SK-N-SH treated with all-trans-retinoic acid at 6 μM for 48 hours (cell line): ENCODE results near the gene MRPL28.

Source experiments
- ATAC-seq: fragments of 200-7000 bp; cut with Tn5 transposase; 3 replicates; pipeline ENCODE4 v1.9.1; 2020; ENCODE audit warnings: mild to moderate bottlenecking, moderate library complexity
- ARNTL ChIP-seq: fragments of 450-650 bp; formaldehyde crosslinking; IDR thresholded peaks from 2 replicates; pipeline ENCODE4 v1.5.0; 2020; ENCODE audit warnings: low read depth, mild to moderate bottlenecking, moderate library complexity, borderline replicate concordance
- BACH2 ChIP-seq: fragments of 250-450 bp; sonication (Bioruptor Pico); IDR thresholded peaks from 2 replicates; pipeline ENCODE4 v1.9.0; 2021; ENCODE audit warnings: mild to moderate bottlenecking, borderline replicate concordance
- CSDC2 ChIP-seq: fragments of 250-450 bp; sonication (Bioruptor Pico); IDR thresholded peaks from 2 replicates; pipeline ENCODE4 v1.5.0; 2020; ENCODE audit warnings: mild to moderate bottlenecking, moderate library complexity
- CSRNP3 ChIP-seq: fragments of 250-450 bp; sonication (Bioruptor Pico); IDR thresholded peaks from 2 replicates; pipeline ENCODE4 v1.5.1; 2021; ENCODE audit warnings: mild to moderate bottlenecking, moderate library complexity
- ESRRG ChIP-seq: fragments of 250-450 bp; sonication (Bioruptor Pico); IDR thresholded peaks from 2 replicates; pipeline ENCODE4 v1.6.1; 2021; ENCODE audit warnings: mild to moderate bottlenecking
- GLIS3 ChIP-seq: fragments of 250-450 bp; sonication (Bioruptor Pico); IDR thresholded peaks from 2 replicates; pipeline ENCODE4 v1.5.0; 2020; ENCODE audit warnings: mild to moderate bottlenecking, moderate library complexity
- ISL1 ChIP-seq: fragments of 250-450 bp; sonication (Bioruptor Pico); IDR thresholded peaks from 2 replicates; pipeline ENCODE4 v2.1.2; 2022; ENCODE audit warnings: mild to moderate bottlenecking, moderate library complexity
- OSR1 ChIP-seq: fragments of 250-450 bp; sonication (Bioruptor Pico); IDR thresholded peaks from 2 replicates; pipeline ENCODE4 v1.8.0; 2022; ENCODE audit warnings: moderate library complexity, mild to moderate bottlenecking, inconsistent platforms
- PPARA ChIP-seq: fragments of 250-450 bp; sonication (Bioruptor Pico); IDR thresholded peaks from 2 replicates; pipeline ENCODE4 v1.5.0; 2020; ENCODE audit warnings: mild to moderate bottlenecking, borderline replicate concordance
- RARB ChIP-seq: fragments of 250-450 bp; sonication (Bioruptor Pico); IDR thresholded peaks from 2 replicates; pipeline ENCODE4 v1.8.0; 2021; ENCODE audit warnings: mild to moderate bottlenecking, moderate library complexity
- TCF4 ChIP-seq: fragments of 250-450 bp; sonication (Bioruptor Pico); IDR thresholded peaks from 2 replicates; pipeline ENCODE4 v1.8.0; 2021; ENCODE audit warnings: mild to moderate bottlenecking, moderate library complexity, borderline replicate concordance
- TOX ChIP-seq: fragments of 250-450 bp; sonication (Bioruptor Pico); IDR thresholded peaks from 2 replicates; pipeline ENCODE4 v1.8.0; 2021; ENCODE audit warnings: mild to moderate bottlenecking, moderate library complexity, borderline replicate concordance
- TSHZ2 ChIP-seq: fragments of 250-450 bp; sonication (Bioruptor Pico); IDR thresholded peaks from 2 replicates; pipeline ENCODE4 v1.5.0; 2020; ENCODE audit warnings: mild to moderate bottlenecking, moderate library complexity
- ZC3H10 ChIP-seq: fragments of 250-450 bp; sonication (Bioruptor Pico); IDR thresholded peaks from 2 replicates; pipeline ENCODE4 v1.5.1; 2021; ENCODE audit warnings: mild to moderate bottlenecking, moderate library complexity
- ZFP30 ChIP-seq: fragments of 450-650 bp; formaldehyde crosslinking; IDR thresholded peaks from 2 replicates; pipeline ENCODE4 v1.5.0; 2022; ENCODE audit warnings: mild to moderate bottlenecking, moderate library complexity
- ZNF565 ChIP-seq: fragments of 450-650 bp; formaldehyde crosslinking; conservative IDR thresholded peaks from 2 replicates; pipeline ENCODE4 v1.5.0; 2020; ENCODE audit warnings: low read depth, mild to moderate bottlenecking, moderate library complexity
- ZNF70 ChIP-seq: fragments of 450-650 bp; formaldehyde crosslinking; IDR thresholded peaks from 2 replicates; pipeline ENCODE4 v1.5.0; 2020; ENCODE audit warnings: mild to moderate bottlenecking, moderate library complexity
- ZNF8 ChIP-seq: fragments of 450-650 bp; formaldehyde crosslinking; IDR thresholded peaks from 2 replicates; pipeline ENCODE4 v1.5.0; 2020; ENCODE audit warnings: mild to moderate bottlenecking, moderate library complexity
- TF ChIP-seq, protein P1 (sequence below): fragments of 250-450 bp; sonication (Bioruptor Pico); IDR thresholded peaks from 2 replicates; pipeline ENCODE4 v1.8.0; 2021; ENCODE audit warnings: low read depth, mild to moderate bottlenecking, moderate library complexity, borderline replicate concordance

Gene MRPL28

DNA sequence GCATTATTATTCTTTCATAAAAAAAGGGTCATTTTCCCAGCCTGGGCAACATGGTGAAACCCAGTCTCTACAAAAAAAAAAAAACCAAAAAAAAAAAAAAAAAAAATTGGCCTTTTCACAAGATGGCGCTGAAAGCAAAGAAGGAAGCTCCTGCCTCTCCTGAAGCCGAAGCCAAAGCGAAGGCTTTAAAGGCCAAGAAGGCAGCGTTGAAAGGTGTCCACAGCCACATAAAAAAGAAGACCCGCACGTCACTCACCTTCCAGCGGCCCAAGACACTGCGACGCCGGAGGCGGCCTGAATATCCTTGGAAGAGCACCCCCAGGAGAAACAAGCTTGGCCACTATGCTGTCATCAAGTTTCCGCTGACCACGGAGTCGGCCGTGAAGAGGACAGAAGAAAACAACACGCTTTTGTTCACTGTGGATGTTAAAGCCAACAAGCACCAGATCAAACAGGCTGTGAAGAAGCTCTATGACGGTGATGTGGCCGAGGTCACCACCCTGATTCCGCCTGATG is 16.4 kb upstream of the MRPL28 start (continued):
- TF ChIP-seq TSHZ2 (CRISPR knock-in tag): no peak

DNA sequence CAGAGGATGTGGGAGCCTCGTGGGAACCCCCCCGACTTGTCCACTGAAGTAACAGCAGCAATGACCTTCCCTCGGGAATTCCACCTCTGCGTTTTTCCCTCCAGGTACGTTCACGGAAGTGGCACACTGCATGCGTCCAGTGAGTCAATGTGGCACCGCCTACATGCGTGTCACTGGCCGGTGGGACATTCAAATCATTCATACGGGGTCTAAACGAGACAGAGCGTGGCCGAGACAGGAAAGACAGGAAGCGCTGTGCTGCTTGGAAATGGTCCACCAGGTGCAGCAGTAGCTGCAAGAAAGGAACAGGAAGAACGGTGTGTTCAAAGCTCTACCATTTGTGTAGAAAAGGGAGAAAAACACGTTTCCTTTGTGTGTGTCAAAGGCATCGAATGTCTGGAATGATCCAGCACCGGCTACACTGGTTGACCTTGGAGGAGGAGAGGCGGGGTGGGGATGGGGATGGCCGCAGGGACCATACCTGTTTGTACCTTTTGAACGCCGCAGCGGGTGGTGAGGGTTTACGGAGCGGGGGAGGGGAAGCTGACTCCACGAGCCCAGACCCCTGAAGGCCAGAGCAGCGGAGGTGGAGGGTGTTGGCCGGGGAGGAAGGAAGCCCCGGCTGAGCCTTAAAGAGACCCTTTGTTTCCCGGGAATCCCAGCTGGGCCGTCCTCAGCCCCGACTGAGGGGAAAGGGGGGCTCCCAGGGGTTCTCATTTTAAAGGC is 13.2 kb upstream of the MRPL28 start:
- TF ChIP-seq, protein P1, sequence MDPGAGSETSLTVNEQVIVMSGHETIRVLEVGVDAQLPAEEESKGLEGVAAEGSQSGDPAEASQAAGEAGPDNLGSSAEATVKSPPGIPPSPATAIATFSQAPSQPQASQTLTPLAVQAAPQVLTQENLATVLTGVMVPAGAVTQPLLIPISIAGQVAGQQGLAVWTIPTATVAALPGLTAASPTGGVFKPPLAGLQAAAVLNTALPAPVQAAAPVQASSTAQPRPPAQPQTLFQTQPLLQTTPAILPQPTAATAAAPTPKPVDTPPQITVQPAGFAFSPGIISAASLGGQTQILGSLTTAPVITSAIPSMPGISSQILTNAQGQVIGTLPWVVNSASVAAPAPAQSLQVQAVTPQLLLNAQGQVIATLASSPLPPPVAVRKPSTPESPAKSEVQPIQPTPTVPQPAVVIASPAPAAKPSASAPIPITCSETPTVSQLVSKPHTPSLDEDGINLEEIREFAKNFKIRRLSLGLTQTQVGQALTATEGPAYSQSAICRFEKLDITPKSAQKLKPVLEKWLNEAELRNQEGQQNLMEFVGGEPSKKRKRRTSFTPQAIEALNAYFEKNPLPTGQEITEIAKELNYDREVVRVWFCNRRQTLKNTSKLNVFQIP: no peak
- TF ChIP-seq ZNF70 (no peak), OSR1 (CRISPR knock-in tag) (no peak), CSDC2 (CRISPR knock-in tag) (no peak), ZNF565 (no peak), ZNF8 (no peak), GLIS3 (CRISPR knock-in tag) (no peak), BACH2 (CRISPR knock-in tag) (no peak), ZC3H10 (CRISPR knock-in tag) (no peak), RARB (no peak), TOX (CRISPR knock-in tag) (no peak)
- ATAC-seq: no peak

- no peak for TF ChIP-seq TSHZ2 (CRISPR knock-in tag)
- no peak for TF ChIP-seq PPARA
- no peak for TF ChIP-seq CSDC2 (CRISPR knock-in tag)
- TF ChIP-seq TOX (CRISPR knock-in tag): no peak
- peak; percentile 20 for ATAC-seq
Measured at GRCh38 chr16:381789-382717, 11.7 kb upstream of the MRPL28 start, which contains the start of gene PGAP6. Gene PGAP6 (minus strand): TSS chr16:381978. CDS start chr16:381821, 157 bp downstream.

GRCh38 chr16:381012-381788 is 10.9 kb upstream of the MRPL28 start:
- ATAC-seq: peak; percentile 72
- TF ChIP-seq CSRNP3 (CRISPR knock-in tag) (no peak), ZNF565 (no peak), OSR1 (CRISPR knock-in tag) (no peak), ARNTL (no peak), ZFP30 (CRISPR knock-in tag) (no peak), TCF4 (CRISPR knock-in tag) (no peak), ESRRG (no peak), CSDC2 (CRISPR knock-in tag) (no peak), BACH2 (CRISPR knock-in tag) (no peak), ISL1 (CRISPR knock-in tag) (no peak), GLIS3 (CRISPR knock-in tag) (no peak)
- TF ChIP-seq, all 23 proteins: peak for 0
